Measurements from ENCODE around the gene RSRP1. TPM values are rescaled to one million over a fixed set of nuclear protein-coding genes. Genes with fewer than 3 reads are reported as not detected.

Gene RSRP1
- total and polyA plus RNA-seq, 2 of the 4 experiments (the other 2 are of a cell fraction) = 71.0 TPM

- ChIA-PET CTCF (no interaction called here), POLR2A (ENCODE audit: unreplicated experiment) (interaction anchor here (1.3 kb wide), 1 partner anchor 11 kb away, joined by 3 read pairs; no protein-coding TSS in a partner anchor)
- H2BK20ac ChIP-seq (ENCODE audit: low read depth, low read length) = no peak overlapping the region
- ATAC-seq (ENCODE audit: low read depth) (no peak), DNase-seq (no peak)
- H3K9me1 ChIP-seq (ENCODE audit: insufficient read depth, low read length) = no peaks in the 10 kb centered on the region
- H3K79me1 ChIP-seq (ENCODE audit: low read depth in 1 of 2, low read length in 2 of 2) = peaks cover 9 to 45% of the 10 kb centered on the region in 2 experiments
- peaks cover 21% of the 10 kb centered on the region for H3K36me3 ChIP-seq (ENCODE audit: control insufficient read depth, insufficient read depth, low read length)
- no peaks in the 10 kb centered on the region for H3K27me3 ChIP-seq (ENCODE audit: control insufficient read depth, insufficient read depth, low read length)
- dilution Hi-C loops (cut with HindIII; ENCODE audit: low sequenced_read_pairs, unreplicated experiment) (no loop called here), in situ Hi-C loops (cut with MboI; ENCODE audit: low sequenced_read_pairs) (loop anchor here (25.0 kb wide), 1 partner anchor 568 kb away; the partner anchor contains the start of genes MTFR1L and SELENON), intact Hi-C loops (cut with micrococcal nuclease) (loop anchor here (5.0 to 10.0 kb wide), 2 partner anchors 278 to 571 kb away; partner anchors contain the start of gene MTFR1L)
- no peak overlapping the region for H3K4me3 ChIP-seq (ENCODE audit: insufficient read depth, low read depth, low read length)
- no peak overlapping the region for H2AK9ac ChIP-seq (replicated peaks; ENCODE audit: low read depth, low read length, poor library complexity)
- no peak overlapping the region for H3K14ac ChIP-seq (replicated peaks; ENCODE audit: low read depth, low read length)
- TF ChIP-seq SMC3 (IDR thresholded peaks at IDR 0.05; ENCODE audit: low read depth, low read length) (no peak), CEBPB (IDR thresholded peaks at IDR 0.05; ENCODE audit: low read depth, low read length) (no peak), MAZ (IDR thresholded peaks at IDR 0.05; ENCODE audit: borderline replicate concordance, low read depth, low read length) (no peak), FOS (IDR thresholded peaks at IDR 0.05; ENCODE audit: low read depth, low read length) (no peak), RCOR1 (IDR thresholded peaks at IDR 0.05; ENCODE audit: insufficient replicate concordance, low read length) (no peak), CHD1 (IDR thresholded peaks at IDR 0.05; ENCODE audit: low read depth, low read length) (no peak), RAD21 (IDR thresholded peaks at IDR 0.05; ENCODE audit: low read length) (no peak), NFE2L2 (IDR thresholded peaks at IDR 0.05; ENCODE audit: low read depth, low read length) (no peak), MXI1 (IDR thresholded peaks at IDR 0.05; ENCODE audit: borderline replicate concordance, low read depth, low read length) (no peak), CTCF (conservative IDR thresholded peaks at IDR 0.05; ENCODE audit: low read depth, low read length) (no peak), POLR2A (IDR thresholded peaks at IDR 0.05; ENCODE audit: low read depth, low read length) (no peak), ELK1 (IDR thresholded peaks at IDR 0.05; ENCODE audit: borderline replicate concordance, low read depth, low read length) (no peak), BHLHE40 (IDR thresholded peaks at IDR 0.05; ENCODE audit: low read depth, low read length) (no peak), MAFK (IDR thresholded peaks at IDR 0.05; ENCODE audit: low read depth, low read length) (no peak)
- TF ChIP-seq, protein P1, sequence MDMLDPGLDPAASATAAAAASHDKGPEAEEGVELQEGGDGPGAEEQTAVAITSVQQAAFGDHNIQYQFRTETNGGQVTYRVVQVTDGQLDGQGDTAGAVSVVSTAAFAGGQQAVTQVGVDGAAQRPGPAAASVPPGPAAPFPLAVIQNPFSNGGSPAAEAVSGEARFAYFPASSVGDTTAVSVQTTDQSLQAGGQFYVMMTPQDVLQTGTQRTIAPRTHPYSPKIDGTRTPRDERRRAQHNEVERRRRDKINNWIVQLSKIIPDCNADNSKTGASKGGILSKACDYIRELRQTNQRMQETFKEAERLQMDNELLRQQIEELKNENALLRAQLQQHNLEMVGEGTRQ (IDR thresholded peaks at IDR 0.05; ENCODE audit: low read depth, low read length) = no peak
- H2BK120ac ChIP-seq (ENCODE audit: low read depth, low read length) = no peak overlapping the region
- no peak overlapping the region for H3K4me2 ChIP-seq (ENCODE audit: low read depth, low read length)
- H3K4me1 ChIP-seq (ENCODE audit: control insufficient read depth, insufficient read depth, low read length) = peaks cover 4% of the 10 kb centered on the region; the same call in 1 of the 2 replicates
- no peak overlapping the region for H4K91ac ChIP-seq (ENCODE audit: insufficient read depth, low read depth, low read length)
- peaks cover 34% of the 10 kb centered on the region for H4K20me1 ChIP-seq (ENCODE audit: insufficient read depth, low read length)
- no peak overlapping the region for H3K27ac ChIP-seq (ENCODE audit: insufficient read depth, low read length)
- BruUV-seq (replicated peaks) = no TSS peak
- 100% methylated on average over 1 of the region's 6 CpGs; no CpG with 5 or more reads in 1 of the 2 experiments for WGBS, 2 experiments (ENCODE audit: extremely low coverage in 2 of 2, insufficient read length in 1 of 2)
- H3K9ac ChIP-seq (ENCODE audit: low read depth, low read length) = no peak overlapping the region
- H2AK5ac ChIP-seq (ENCODE audit: low read depth, low read length) = no peak overlapping the region
- H4K8ac ChIP-seq (ENCODE audit: low read depth in 2 of 2, low read length in 2 of 2) = no peak overlapping the region
- H3K18ac ChIP-seq (ENCODE audit: low read depth, low read length) = no peak overlapping the region
- H3K4ac ChIP-seq (ENCODE audit: low read depth, low read length) = no peak overlapping the region
- no peak overlapping the region for H3K23ac ChIP-seq (ENCODE audit: low read depth, low read length)
- no peak overlapping the region for H2BK5ac ChIP-seq (ENCODE audit: low read depth, low read length, poor library complexity, severe bottlenecking)
- no peaks in the 10 kb centered on the region for H3K9me3 ChIP-seq (ENCODE audit: control insufficient read depth, insufficient read depth, low read length)
- no peak overlapping the region for H2BK15ac ChIP-seq (ENCODE audit: low read depth, low read length)
- H3K56ac ChIP-seq (ENCODE audit: extremely low read depth, insufficient read depth, low read length) = no peak overlapping the region
- no peak overlapping the region for H2AFZ ChIP-seq (replicated peaks; ENCODE audit: low read length, poor library complexity)
- no peak overlapping the region for H4K5ac ChIP-seq (ENCODE audit: low read depth, low read length)
Measured at GRCh38 chr1:25243907-25244306, 3.3 kb downstream of the RSRP1 start.
